Mucosa of rectum (tissue), 2 donors: ENCODE data around the gene MTMR3.
A peak's percentile ranks its signal among the peaks of the same experiment; 100 is the strongest.

Experiments used
- H3K27ac ChIP-seq, 2 donors: one replicate each; pipeline ENCODE4 v1.7.0; 2013; ENCODE audit warnings: inconsistent platforms in 2 of 2, low read depth in 2 of 2, low read length in 2 of 2
- H3K27me3 ChIP-seq, 2 donors: one replicate each; pipeline ENCODE4 v1.7.0; 2013; ENCODE audit warnings: low read length in 2 of 2; ENCODE audit not compliant: control insufficient read depth in 2 of 2, insufficient read depth in 2 of 2
- H3K36me3 ChIP-seq, 2 donors: one replicate each; pipeline ENCODE4 v1.7.0; 2013; ENCODE audit warnings: low read length in 2 of 2; ENCODE audit not compliant: control insufficient read depth in 2 of 2, insufficient read depth in 2 of 2
- H3K4me1 ChIP-seq, 2 donors: one replicate each; pipeline ENCODE4 v1.7.0; 2013; ENCODE audit warnings: low read length in 2 of 2, mild to moderate bottlenecking in 1 of 2; ENCODE audit not compliant: control insufficient read depth in 2 of 2, insufficient read depth in 2 of 2
- H3K4me3 ChIP-seq, 2 donors: one replicate each; pipeline ENCODE4 v1.7.0; 2013; ENCODE audit warnings: low read length in 2 of 2
- H3K9ac ChIP-seq, 2 donors: one replicate each; pipeline ENCODE4 v1.7.0; 2013; ENCODE audit warnings: low read length in 2 of 2, low read depth in 1 of 2, mild to moderate bottlenecking in 1 of 2
- H3K9me3 ChIP-seq, 2 donors: one replicate each; pipeline ENCODE4 v1.7.0; 2013; ENCODE audit warnings: low read length in 2 of 2; ENCODE audit not compliant: control insufficient read depth in 2 of 2
- donor health status: healthy.
- donor health status: Normal muscosa, but diverticular disease.

The MTMR3 gene

DNA sequence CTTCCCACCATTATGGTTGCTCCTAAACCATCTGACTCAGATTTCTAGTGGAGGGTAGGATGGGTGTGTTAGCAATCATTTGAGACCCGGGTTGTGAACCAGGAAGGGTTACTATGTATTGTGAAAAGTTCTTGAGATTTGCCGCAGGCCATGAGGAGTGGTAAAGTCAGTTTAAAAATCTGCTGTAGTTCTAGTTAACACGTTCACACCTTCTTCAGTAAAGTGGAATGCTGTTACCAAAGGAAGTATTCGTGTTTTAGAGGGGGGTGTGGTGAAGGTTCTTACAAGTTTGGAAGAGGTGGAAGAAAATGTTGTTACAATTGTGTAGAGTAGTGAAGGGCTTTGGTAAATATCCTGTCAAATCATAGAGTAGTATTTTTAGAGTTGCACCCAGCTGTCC, 2.6 kb downstream of the MTMR3 start:
- no peak overlapping the region for H3K4me3 ChIP-seq
- H3K4me1 ChIP-seq: peaks cover 0 to 5% of the 10 kb centered on the region in 2 donors
- H3K27me3 ChIP-seq: no peaks in the 10 kb centered on the region
- H3K27ac ChIP-seq: no peak overlapping the region
- H3K36me3 ChIP-seq: no peaks in the 10 kb centered on the region
- no peaks in the 10 kb centered on the region for H3K9me3 ChIP-seq
- H3K9ac ChIP-seq: no peak overlapping the region

DNA sequence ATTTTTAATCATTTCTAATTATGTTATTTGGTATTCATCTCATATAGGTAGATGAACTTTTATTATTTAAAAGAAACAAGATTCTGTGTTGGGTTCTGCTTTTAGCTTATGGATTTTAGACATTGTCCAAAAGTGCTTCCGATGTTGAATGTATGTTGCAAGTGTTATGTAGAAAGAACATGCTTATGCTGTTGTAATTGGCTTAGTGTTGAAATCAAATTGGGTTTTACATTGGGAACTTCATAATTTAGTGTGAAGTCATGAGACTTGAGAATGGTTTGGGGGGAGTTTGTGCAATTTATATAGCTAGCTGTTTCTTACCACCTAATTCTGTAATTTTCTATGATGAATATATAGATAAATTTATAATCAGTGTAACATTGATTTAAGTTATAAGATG, 3.6 kb downstream of the MTMR3 start:
- Histone ChIP-seq H3K4me3 (no peak overlapping the region), H3K27ac (no peak overlapping the region), H3K36me3 (no peaks in the 10 kb centered on the region), H3K9ac (no peak overlapping the region), H3K9me3 (no peaks in the 10 kb centered on the region), H3K4me1 (peaks cover 0 to 5% of the 10 kb centered on the region in 2 donors), H3K27me3 (no peaks in the 10 kb centered on the region)

DNA sequence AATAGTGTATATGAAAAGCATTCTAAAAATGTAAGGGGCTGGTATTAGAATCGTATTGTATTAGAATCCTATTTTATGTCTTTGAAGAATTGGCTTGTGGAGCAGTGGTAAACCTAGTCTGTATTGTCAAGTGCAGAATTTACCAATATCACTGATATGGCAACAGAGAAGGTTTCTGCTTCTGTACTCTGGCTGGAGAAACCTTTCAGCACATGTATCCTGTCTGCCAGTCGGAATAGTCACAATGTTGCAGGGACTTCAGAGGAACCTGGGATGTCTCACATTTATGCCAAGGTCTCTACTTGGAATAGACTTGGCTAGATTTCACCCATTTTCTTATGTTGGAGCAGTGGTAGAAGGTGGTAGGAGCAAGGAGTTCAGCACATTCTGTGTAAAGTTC, 4.4 kb downstream of the MTMR3 start:
- H3K4me1 ChIP-seq: peaks cover 0 to 5% of the 10 kb centered on the region in 2 donors
- no peaks in the 10 kb centered on the region for H3K9me3 ChIP-seq
- H3K27me3 ChIP-seq: no peaks in the 10 kb centered on the region
- no peak overlapping the region for H3K4me3 ChIP-seq
- H3K27ac ChIP-seq: no peak overlapping the region
- no peaks in the 10 kb centered on the region for H3K36me3 ChIP-seq
- H3K9ac ChIP-seq: no peak overlapping the region

GRCh38 chr22:29890760-29891159, 7.8 kb downstream of the MTMR3 start:
- no peak overlapping the region for H3K4me3 ChIP-seq
- no peaks in the 10 kb centered on the region for H3K4me1 ChIP-seq
- no peak overlapping the region for H3K9ac ChIP-seq
- no peaks in the 10 kb centered on the region for H3K27me3 ChIP-seq
- H3K9me3 ChIP-seq: no peaks in the 10 kb centered on the region
- no peaks in the 10 kb centered on the region for H3K36me3 ChIP-seq
- H3K27ac ChIP-seq: no peak overlapping the region

GRCh38 chr22:29892315-29893156, 9.6 kb downstream of the MTMR3 start:
- Histone ChIP-seq H3K9me3 (no peaks in the 10 kb centered on the region), H3K9ac (no peak overlapping the region), H3K4me1 (no peaks in the 10 kb centered on the region), H3K27me3 (no peaks in the 10 kb centered on the region), H3K27ac (no peak overlapping the region), H3K36me3 (no peaks in the 10 kb centered on the region), H3K4me3 (no peak overlapping the region)

- Histone ChIP-seq H3K27ac (no peak overlapping the region), H3K9ac (no peak overlapping the region), H3K4me3 (no peak overlapping the region), H3K4me1 (peaks cover 0 to 2% of the 10 kb centered on the region in 2 donors), H3K9me3 (no peaks in the 10 kb centered on the region), H3K36me3 (no peaks in the 10 kb centered on the region), H3K27me3 (no peaks in the 10 kb centered on the region)
Observed at GRCh38 chr22:29901354-29901753, 18.4 kb downstream of the MTMR3 start.

GRCh38 chr22:29903371-29903770, 20.4 kb downstream of the MTMR3 start:
- no peak overlapping the region for H3K9ac ChIP-seq
- no peaks in the 10 kb centered on the region for H3K27me3 ChIP-seq
- no peak overlapping the region for H3K4me3 ChIP-seq
- peaks cover 4 to 8% of the 10 kb centered on the region in 2 donors for H3K4me1 ChIP-seq
- H3K27ac ChIP-seq: no peak overlapping the region
- no peaks in the 10 kb centered on the region for H3K9me3 ChIP-seq
- no peaks in the 10 kb centered on the region for H3K36me3 ChIP-seq

- no peaks in the 10 kb centered on the region for H3K27me3 ChIP-seq
- H3K9me3 ChIP-seq: no peaks in the 10 kb centered on the region
- no peak overlapping the region for H3K4me3 ChIP-seq
- peaks cover 4 to 8% of the 10 kb centered on the region in 2 donors for H3K4me1 ChIP-seq
- H3K9ac ChIP-seq: no peak overlapping the region
- no peaks in the 10 kb centered on the region for H3K36me3 ChIP-seq
- no peak overlapping the region for H3K27ac ChIP-seq
Observed at GRCh38 chr22:29904020-29904419, 21.0 kb downstream of the MTMR3 start.

GRCh38 chr22:29907753-29908515, 25.0 kb downstream of the MTMR3 start:
- Histone ChIP-seq H3K9me3 (no peaks in the 10 kb centered on the region), H3K4me1 (peaks cover 7 to 15% of the 10 kb centered on the region in 2 donors), H3K36me3 (no peaks in the 10 kb centered on the region), H3K27ac (peak overlapping the region; percentile 27 to 60), H3K9ac (no peak overlapping the region), H3K27me3 (no peaks in the 10 kb centered on the region), H3K4me3 (no peak overlapping the region)

DNA sequence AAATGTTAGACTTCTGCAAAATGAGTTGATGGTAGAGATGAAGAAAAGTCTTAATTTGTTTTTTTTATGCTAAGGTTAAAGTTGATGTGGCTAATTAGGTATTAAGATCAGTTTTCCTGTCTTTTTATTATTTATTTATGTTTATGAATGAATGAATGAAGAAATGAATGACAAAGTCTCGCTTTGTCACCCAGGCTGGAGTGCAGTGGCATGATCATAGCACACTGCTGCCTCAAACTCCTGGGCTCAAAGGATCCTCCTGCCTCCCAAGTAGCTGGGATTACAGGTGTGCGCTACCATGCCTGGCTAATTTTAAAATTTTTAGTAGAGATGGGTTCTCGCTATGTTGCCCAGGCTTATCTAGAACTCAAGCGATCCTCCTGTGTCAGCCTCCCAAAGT, 29.2 kb downstream of the MTMR3 start:
- H3K27ac ChIP-seq: no peak overlapping the region
- no peaks in the 10 kb centered on the region for H3K27me3 ChIP-seq
- H3K36me3 ChIP-seq: no peaks in the 10 kb centered on the region
- no peaks in the 10 kb centered on the region for H3K9me3 ChIP-seq
- no peak overlapping the region for H3K4me3 ChIP-seq
- H3K9ac ChIP-seq: no peak overlapping the region
- peaks cover 7 to 15% of the 10 kb centered on the region in 2 donors for H3K4me1 ChIP-seq
